GM23248 (cell line): ENCODE results near the gene FGD5. TPM values are rescaled to one million over a fixed set of nuclear protein-coding genes. Genes with fewer than 3 reads are reported as not detected.
"Not testable (repeated sequence)": the region's sequence is repeated elsewhere in the genome, so short reads cannot be mapped to it uniquely, and the experiment has no call there.

Source experiments
- DNase-seq: peaks from one replicate; pipeline ENCODE4 v3.0.0-alpha.2; 2015
- H2AFZ ChIP-seq: fragments of 200-600 bp; sonication (generic); 2 replicates; pipeline ENCODE4 v1.6.1; 2016; ENCODE audit warnings: antibody characterized with exemption
- H3F3A ChIP-seq: fragments of 200-600 bp; sonication (generic); 2 replicates; pipeline ENCODE4 v1.6.1; 2016; ENCODE audit warnings: mild to moderate bottlenecking, antibody characterized with exemption, mixed run types; ENCODE audit not compliant: insufficient read depth
- H3K27ac ChIP-seq: fragments of 200-600 bp; sonication (generic); 2 replicates; pipeline ENCODE4 v1.5.1; 2016; ENCODE audit warnings: mild to moderate bottlenecking
- H3K27me3 ChIP-seq: fragments of 200-600 bp; sonication (generic); replicated peaks from 2 replicates; pipeline ENCODE4 v1.6.1; 2016; ENCODE audit warnings: mild to moderate bottlenecking; ENCODE audit not compliant: insufficient read depth
- H3K36me3 ChIP-seq: fragments of 200-600 bp; sonication (generic); 2 replicates; pipeline ENCODE4 v1.6.1; 2016; ENCODE audit warnings: low read depth, mild to moderate bottlenecking
- H3K4me1 ChIP-seq: fragments of 200-600 bp; sonication (generic); 2 replicates; pipeline ENCODE4 v1.6.1; 2016; ENCODE audit warnings: mild to moderate bottlenecking; ENCODE audit not compliant: insufficient read depth
- H3K4me2 ChIP-seq: fragments of 200-600 bp; sonication (generic); one replicate; pipeline ENCODE4 v1.6.1; 2016; ENCODE audit warnings: mild to moderate bottlenecking; ENCODE audit not compliant: unreplicated experiment
- H3K4me3 ChIP-seq: fragments of 200-600 bp; sonication (generic); 2 replicates; pipeline ENCODE4 v1.5.1; 2016; ENCODE audit warnings: mild to moderate bottlenecking
- H3K79me2 ChIP-seq: fragments of 200-600 bp; sonication (generic); 2 replicates; pipeline ENCODE4 v1.6.1; 2016; ENCODE audit warnings: mild to moderate bottlenecking; ENCODE audit not compliant: insufficient read depth
- H3K9ac ChIP-seq: fragments of 200-600 bp; sonication (generic); 2 replicates; pipeline ENCODE4 v1.6.1; 2016; ENCODE audit warnings: mild to moderate bottlenecking
- H3K9me2 ChIP-seq: fragments of 200-600 bp; sonication (generic); 2 replicates; pipeline ENCODE4 v1.6.1; 2016; ENCODE audit warnings: mixed run types, mild to moderate bottlenecking, moderate library complexity; ENCODE audit not compliant: insufficient read depth
- H3K9me3 ChIP-seq: fragments of 200-600 bp; sonication (generic); one replicate; pipeline ENCODE4 v1.6.1; 2017; ENCODE audit warnings: low read depth
- H4K20me1 ChIP-seq: fragments of 200-600 bp; sonication (generic); 2 replicates; pipeline ENCODE4 v1.6.0; 2016; ENCODE audit not compliant: insufficient read depth
- EZH2 ChIP-seq: fragments of 200-600 bp; sonication (generic); IDR thresholded peaks from 2 replicates; pipeline ENCODE4 v1.6.1; 2018; ENCODE audit warnings: antibody characterized with exemption, mild to moderate bottlenecking; ENCODE audit not compliant: insufficient read depth, poor library complexity, severe bottlenecking
- EZH2phosphoT487 ChIP-seq: fragments of 200-600 bp; sonication (generic); IDR thresholded peaks from 2 replicates; pipeline ENCODE4 v1.6.1; 2018; ENCODE audit warnings: antibody characterized with exemption, moderate library complexity, mild to moderate bottlenecking, low read depth; ENCODE audit not compliant: insufficient read depth
- WGBS, 2 experiments: methylation state at CpG; one replicate each; pipeline ENCODE4 v1.1.6; 2015 to 2017; ENCODE audit warnings: low lambda C conversion rate in 2 of 2, low coverage in 1 of 2; ENCODE audit errors: missing lambda C conversion rate in 2 of 2; 5-methylcytosine and 5-hydroxymethylcytosine counted together
- in situ Hi-C: fragments of 300-500 bp; cut with MboI; formaldehyde crosslinking; loops from 2 replicates; pipeline ENCODE4 v1.15.0; 2020
- polyA plus RNA-seq: library from polyadenylated mRNA; unstranded; fragments of >200 nt; fragmentation: Nextera tagmentation; extraction: Ambion mirVana; gene quantifications from 2 replicates; pipeline ENCODE4 v1.2.1, GENCODE V29; 2016
- total RNA-seq: library from RNA; depleted of rRNA; stranded (reverse); fragments of >200 nt; shearing (Covaris generic); gene quantifications from 2 replicates; pipeline ENCODE4 v1.2.3, GENCODE V29; 2014

FGD5 gene
- total and polyA plus RNA-seq, 2 experiments from 2014 or later = not detected

- Histone ChIP-seq H3K4me3 (no peak overlapping the region), H3K36me3 (no peaks in the 10 kb centered on the region), H3K27me3 (peaks cover 19% of the 10 kb centered on the region), H3K79me2 (no peaks in the 10 kb centered on the region), H3F3A (no peaks in the 10 kb centered on the region), H3K9ac (no peak overlapping the region), H4K20me1 (no peaks in the 10 kb centered on the region), H3K4me2 (no peak overlapping the region), H3K27ac (no peak overlapping the region), H3K4me1 (no peaks in the 10 kb centered on the region), H3K9me3 (no peaks in the 10 kb centered on the region), H3K9me2 (no peaks in the 10 kb centered on the region), H2AFZ (no peak overlapping the region)
- in situ Hi-C loops = no loop called here
- TF ChIP-seq EZH2phosphoT487 (no peak), EZH2 (no peak)
- DNase-seq = peak; percentile 29
- WGBS, 2 experiments = 68 to 77% methylated on average over 8 of the region's 8 CpGs
Measured at GRCh38 chr3:14806641-14807263, 12.0 kb upstream of the FGD5 start.

DNA sequence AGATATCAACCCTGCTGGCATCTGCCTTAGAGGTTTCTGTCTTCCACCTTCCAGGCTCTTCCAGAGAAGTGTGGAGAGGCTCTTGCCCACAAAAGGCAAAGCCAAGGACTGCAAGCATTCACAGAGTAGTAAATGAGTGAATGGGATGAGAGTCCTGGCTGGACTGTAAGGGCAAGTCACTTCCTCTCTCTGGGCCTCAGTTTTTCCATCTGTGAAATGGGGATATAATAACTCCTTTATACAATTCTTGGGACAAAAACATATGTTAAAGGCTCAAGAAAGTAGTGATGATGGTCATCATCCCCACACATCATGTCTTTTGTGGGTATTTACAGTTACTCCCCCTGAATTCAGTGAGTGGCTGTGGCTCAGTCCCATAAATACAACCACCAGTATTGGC lies 10.7 kb upstream of the FGD5 start:
- Histone ChIP-seq H3K27ac (no peak overlapping the region), H3K4me1 (no peaks in the 10 kb centered on the region), H2AFZ (no peak overlapping the region), H3F3A (no peaks in the 10 kb centered on the region), H3K9me3 (no peaks in the 10 kb centered on the region), H3K4me2 (no peak overlapping the region), H3K9me2 (no peaks in the 10 kb centered on the region), H3K4me3 (no peak overlapping the region), H3K79me2 (no peaks in the 10 kb centered on the region), H3K27me3 (peaks cover 32% of the 10 kb centered on the region), H3K36me3 (no peaks in the 10 kb centered on the region), H4K20me1 (no peaks in the 10 kb centered on the region), H3K9ac (no peak overlapping the region)
- in situ Hi-C loops = no loop called here
- TF ChIP-seq EZH2 (no peak), EZH2phosphoT487 (no peak)
- no peak for DNase-seq

GRCh38 chr3:14808502-14809266 lies 10.1 kb upstream of the FGD5 start:
- H3K4me2 ChIP-seq = no peak overlapping the region
- 64 to 76% methylated on average over 5 of the region's 5 CpGs for WGBS, 2 experiments
- H3K27me3 ChIP-seq = peaks cover 38% of the 10 kb centered on the region

GRCh38 chr3:14809611-14810010 lies 9.2 kb upstream of the FGD5 start:
- H3K79me2 ChIP-seq, H3K4me2 ChIP-seq, H3K36me3 ChIP-seq, H3F3A ChIP-seq, H3K4me1 ChIP-seq, H3K9ac ChIP-seq, in situ Hi-C loops, H3K4me3 ChIP-seq, DNase-seq, H2AFZ ChIP-seq, H3K9me2 ChIP-seq, H4K20me1 ChIP-seq, H3K9me3 ChIP-seq, H3K27ac ChIP-seq: not testable (repeated sequence)
- 65 to 68% methylated on average over 9 of the region's 9 CpGs for WGBS, 2 experiments
- peaks cover 42% of the 10 kb centered on the region for H3K27me3 ChIP-seq

More at GRCh38 chr3:14808502-14809266, 10.1 kb upstream of the FGD5 start:
- Histone ChIP-seq H3K36me3 (no peaks in the 10 kb centered on the region), H3K27ac (no peak overlapping the region), H3F3A (no peaks in the 10 kb centered on the region), H4K20me1 (no peaks in the 10 kb centered on the region), H3K4me3 (no peak overlapping the region), H3K79me2 (no peaks in the 10 kb centered on the region), H3K4me1 (no peaks in the 10 kb centered on the region), H3K9me3 (no peaks in the 10 kb centered on the region), H2AFZ (no peak overlapping the region), H3K9ac (no peak overlapping the region), H3K9me2 (no peaks in the 10 kb centered on the region)
- TF ChIP-seq EZH2 (no peak), EZH2phosphoT487 (no peak)
- no peak for DNase-seq
- in situ Hi-C loops = no loop called here
